Measurements from ENCODE around the gene MGLL. TPM values are rescaled to one million over a fixed set of nuclear protein-coding genes. Genes with fewer than 3 reads are reported as not detected.

Gene MGLL
- total and polyA plus RNA-seq, 2 donors (not counting 1 experiment from before 2014, with no cell fraction given): 1.7 to 6.9 TPM

GRCh38 chr3:127856801-127857200 lies 34.5 kb upstream of the MGLL start:
- H3K4me1 Mint-ChIP-seq: no peaks in the 10 kb centered on the region
- Histone ChIP-seq H3K79me2 (ENCODE audit: control insufficient read depth, insufficient read depth, low read length) (no peaks in the 10 kb centered on the region), H3K36me3 (replicated peaks in 1 of 2; ENCODE audit: control extremely low read depth in 1 of 2, control insufficient read depth in 1 of 2, extremely low read depth in 1 of 2, insufficient read depth in 2 of 2, low read length in 1 of 2) (no peaks in the 10 kb centered on the region), H3K9me3 (ENCODE audit: control extremely low read depth in 1 of 3, control insufficient read depth in 2 of 3, insufficient read depth in 1 of 3, low read length in 2 of 3) (no peaks in the 10 kb centered on the region), H3K27me3 (replicated peaks in 1 of 4; ENCODE audit: control extremely low read depth in 1 of 4, control insufficient read depth in 3 of 4, insufficient read depth in 4 of 4, low read length in 3 of 4) (no peaks in the 10 kb centered on the region), H3K4me2 (replicated peaks; ENCODE audit: low read depth, low read length, poor library complexity, severe bottlenecking) (no peak overlapping the region), H2AFZ (ENCODE audit: insufficient read depth, low read depth, low read length, poor library complexity, severe bottlenecking) (no peak overlapping the region), H3K27ac (ENCODE audit: low read length in 2 of 2) (no peak overlapping the region), H3K4me3 (ENCODE audit: control extremely low read depth in 1 of 5, extremely low read depth in 1 of 5, insufficient read depth in 1 of 5, low read depth in 2 of 5, low read length in 4 of 5) (no peak overlapping the region), H3K4me1 (ENCODE audit: control insufficient read depth in 2 of 2, insufficient read depth in 2 of 2, low read length in 2 of 2) (no peaks in the 10 kb centered on the region), H3K9ac (ENCODE audit: low read length) (no peak overlapping the region), H4K20me1 (ENCODE audit: control insufficient read depth, insufficient read depth, low read length, poor library complexity, severe bottlenecking) (no peaks in the 10 kb centered on the region)
- H3K27me3 Mint-ChIP-seq: no peaks in the 10 kb centered on the region
- intact Hi-C loops (cut with micrococcal nuclease): no loop called here
- ATAC-seq (ENCODE audit: low read depth): no peak
- WGBS (ENCODE audit: insufficient coverage): 64% methylated on average over 2 of the region's 2 CpGs
- TF ChIP-seq CTCF (IDR thresholded peaks at IDR 0.05) (no peak), EZH2 (IDR thresholded peaks at IDR 0.05; ENCODE audit: borderline replicate concordance, insufficient read depth, low read depth, low read length, poor library complexity, severe bottlenecking) (no peak)
- H3K4me3 Mint-ChIP-seq: no peak overlapping the region
- no peaks in the 10 kb centered on the region for H3K9me3 Mint-ChIP-seq (ENCODE audit: insufficient read depth)
- ChIA-PET CTCF (interaction anchor here (1.3 kb wide), 1 partner anchor 161 kb away, joined by 5 read pairs; no protein-coding TSS in a partner anchor), POLR2A (no interaction called here)
- DNase-seq: no peak
- no peak overlapping the region for H3K27ac Mint-ChIP-seq

- ChIA-PET POLR2A (no interaction called here), CTCF (interaction anchor here (0.5 to 0.9 kb wide), 2 partner anchors 117 to 306 kb away, joined by 3 to 4 read pairs; no protein-coding TSS in a partner anchor)
- H3K4me1 ChIP-seq (ENCODE audit: control insufficient read depth in 2 of 2, insufficient read depth in 2 of 2, low read length in 2 of 2): no peaks in the 10 kb centered on the region
- Mint-ChIP-seq H3K4me1 (no peaks in the 10 kb centered on the region), H3K27ac (no peak overlapping the region), H3K4me3 (no peak overlapping the region), H3K27me3 (no peaks in the 10 kb centered on the region), H3K9me3 (ENCODE audit: insufficient read depth) (no peaks in the 10 kb centered on the region)
- TF ChIP-seq CTCF (IDR thresholded peaks at IDR 0.05) (no peak), EZH2 (IDR thresholded peaks at IDR 0.05; ENCODE audit: borderline replicate concordance, insufficient read depth, low read depth, low read length, poor library complexity, severe bottlenecking) (no peak)
- no peak overlapping the region for H2AFZ ChIP-seq (ENCODE audit: insufficient read depth, low read depth, low read length, poor library complexity, severe bottlenecking)
- no peaks in the 10 kb centered on the region for H3K36me3 ChIP-seq (replicated peaks in 1 of 2; ENCODE audit: control extremely low read depth in 1 of 2, control insufficient read depth in 1 of 2, extremely low read depth in 1 of 2, insufficient read depth in 2 of 2, low read length in 1 of 2)
- no peak overlapping the region for H3K27ac ChIP-seq (ENCODE audit: low read length in 2 of 2)
- DNase-seq: no peak
- H3K27me3 ChIP-seq (replicated peaks in 1 of 4; ENCODE audit: control extremely low read depth in 1 of 4, control insufficient read depth in 3 of 4, insufficient read depth in 4 of 4, low read length in 3 of 4): no peaks in the 10 kb centered on the region
- H3K9me3 ChIP-seq (ENCODE audit: control extremely low read depth in 1 of 3, control insufficient read depth in 2 of 3, insufficient read depth in 1 of 3, low read length in 2 of 3): no peaks in the 10 kb centered on the region
- H3K9ac ChIP-seq (ENCODE audit: low read length): no peak overlapping the region
- no peak overlapping the region for H3K4me3 ChIP-seq (ENCODE audit: control extremely low read depth in 1 of 5, extremely low read depth in 1 of 5, insufficient read depth in 1 of 5, low read depth in 2 of 5, low read length in 4 of 5)
- H4K20me1 ChIP-seq (ENCODE audit: control insufficient read depth, insufficient read depth, low read length, poor library complexity, severe bottlenecking): no peaks in the 10 kb centered on the region
- H3K4me2 ChIP-seq (replicated peaks; ENCODE audit: low read depth, low read length, poor library complexity, severe bottlenecking): no peak overlapping the region
- ATAC-seq (ENCODE audit: low read depth): no peak
- intact Hi-C loops (cut with micrococcal nuclease): no loop called here
- H3K79me2 ChIP-seq (ENCODE audit: control insufficient read depth, insufficient read depth, low read length): no peaks in the 10 kb centered on the region
- WGBS (ENCODE audit: insufficient coverage): 67% methylated on average over 1 of the region's 1 CpG
Measured at GRCh38 chr3:127855246-127855645, 32.9 kb upstream of the MGLL start.
